SHP77 (cell line): ENCODE measurements around the gene SGIP1.
"Not testable (repeated sequence)": the region's sequence is repeated elsewhere in the genome, so short reads cannot be mapped to it uniquely, and the experiment has no call there.

ENCODE experiments used
- DNase-seq, 2 experiments: peaks; one replicate each; lab custom pipeline; 2025; lab: John Stamatoyannopoulos, UW

SGIP1 gene

GRCh38 chr1:66770694-66771093 lies 236.7 kb downstream of the SGIP1 start:
- no peak for DNase-seq

- DNase-seq, result no peak
Observed at GRCh38 chr1:66773227-66773626, 239.3 kb downstream of the SGIP1 start.

- DNase-seq, result no peak
Observed at GRCh38 chr1:66774438-66774837, 240.5 kb downstream of the SGIP1 start.

GRCh38 chr1:66775646-66776045 lies 241.7 kb downstream of the SGIP1 start:
- no peak for DNase-seq

- no peak for DNase-seq
Observed at GRCh38 chr1:66777831-66778230, 243.9 kb downstream of the SGIP1 start.

GRCh38 chr1:66778266-66778665 lies 244.3 kb downstream of the SGIP1 start:
- DNase-seq, result no peak

- DNase-seq, result no peak
Observed at GRCh38 chr1:66778969-66779368, 245.0 kb downstream of the SGIP1 start.

GRCh38 chr1:66779475-66780078 lies 245.6 kb downstream of the SGIP1 start:
- no peak for DNase-seq

GRCh38 chr1:66785800-66786199 lies 251.8 kb downstream of the SGIP1 start:
- not testable (repeated sequence) for DNase-seq

GRCh38 chr1:66787641-66788040 lies 253.7 kb downstream of the SGIP1 start:
- DNase-seq, result no peak

- DNase-seq, result no peak
Observed at GRCh38 chr1:66788231-66788939, 254.4 kb downstream of the SGIP1 start.

GRCh38 chr1:66791621-66792610 lies 258.0 kb downstream of the SGIP1 start:
- no peak for DNase-seq

- not testable (repeated sequence) for DNase-seq
Observed at GRCh38 chr1:66795839-66796238, 261.9 kb downstream of the SGIP1 start.
